ENCODE measurements around the gene CDK5R2. TPM values are rescaled to one million over a fixed set of nuclear protein-coding genes. Genes with fewer than 3 reads are reported as not detected.
A peak's percentile ranks its signal among the peaks of the same experiment; 100 is the strongest.

Gene CDK5R2
- total and polyA plus RNA-seq, 2 of the 13 experiments (the other 11 are each of a cell fraction or from before 2014, with no cell fraction given): not detected

DNA sequence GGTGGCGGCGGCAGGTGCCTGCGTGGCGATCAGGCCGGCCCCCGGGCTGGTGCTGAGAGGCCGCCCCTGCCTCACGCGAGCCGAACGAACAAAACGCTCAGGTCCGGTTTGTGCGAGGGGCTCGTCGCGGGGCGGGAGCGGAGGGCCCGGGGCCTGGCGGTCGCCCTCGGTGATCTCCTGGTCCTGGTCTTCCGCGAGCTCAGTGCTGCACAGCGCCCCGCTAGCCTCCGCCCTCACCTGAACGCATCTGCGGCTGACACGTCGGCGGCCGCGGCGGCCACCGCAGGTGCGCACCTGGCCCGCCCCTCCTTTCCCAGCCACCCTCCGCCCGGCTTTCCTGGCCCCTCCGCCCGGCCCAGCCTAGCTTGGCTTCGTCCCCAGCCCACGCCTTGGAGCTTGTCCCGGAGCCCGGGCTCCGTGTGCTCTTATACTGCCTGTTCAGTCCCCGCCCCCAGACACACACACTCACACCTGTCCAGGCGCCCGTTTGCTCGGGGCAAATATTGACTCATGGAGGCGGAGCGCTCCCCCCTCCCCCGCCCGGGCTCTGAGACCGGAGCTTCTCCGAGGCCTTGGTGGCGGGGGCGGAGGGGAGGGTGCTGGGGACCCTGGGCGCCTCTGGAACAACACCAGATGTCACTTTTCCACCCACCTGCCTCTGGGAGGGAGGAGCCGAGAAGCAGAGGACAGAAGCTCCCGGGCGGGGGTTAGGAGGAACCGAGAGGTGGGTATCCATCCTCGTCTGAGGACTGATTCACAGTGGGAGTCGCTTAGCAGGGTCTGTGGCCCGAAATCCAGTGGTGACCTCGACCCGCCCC lies 42.3 kb downstream of the CDK5R2 start (continued):
- TF ChIP-seq ARID5B (CRISPR knock-in tag; IDR thresholded peaks at IDR 0.05) (peak; percentile 90), YEATS2 (CRISPR knock-in tag; IDR thresholded peaks at IDR 0.05; ENCODE audit: borderline replicate concordance) (no peak), ZNF33A (CRISPR knock-in tag; IDR thresholded peaks at IDR 0.05; ENCODE audit: borderline replicate concordance) (0 out of 2 replicates have a peak, but pooled peaks have one; percentile 81), SIN3B (IDR thresholded peaks at IDR 0.05; ENCODE audit: low read length) (no peak), AKNA (CRISPR knock-in tag; IDR thresholded peaks at IDR 0.05; ENCODE audit: borderline replicate concordance) (no peak), ZNF766 (CRISPR knock-in tag; IDR thresholded peaks at IDR 0.05; ENCODE audit: borderline replicate concordance) (no peak), ZSCAN30 (CRISPR knock-in tag; IDR thresholded peaks at IDR 0.05) (no peak), CREBL2 (CRISPR knock-in tag; IDR thresholded peaks at IDR 0.05; ENCODE audit: borderline replicate concordance) (no peak; the same call in 1 of the 2 replicates), RFXAP (CRISPR knock-in tag; IDR thresholded peaks at IDR 0.05; ENCODE audit: borderline replicate concordance) (peak; percentile 52; the same call in 1 of the 2 replicates), GATAD1 (CRISPR knock-in tag; IDR thresholded peaks at IDR 0.05) (0 out of 2 replicates have a peak, but pooled peaks have one; percentile 27), ZNF747 (CRISPR knock-in tag; IDR thresholded peaks at IDR 0.05; ENCODE audit: borderline replicate concordance) (peak; percentile 81; the same call in 1 of the 2 replicates), REPIN1 (CRISPR knock-in tag; IDR thresholded peaks at IDR 0.05; ENCODE audit: borderline replicate concordance, low read depth) (peak; percentile 42; the same call in 1 of the 2 replicates), ELF3 (CRISPR knock-in tag; IDR thresholded peaks at IDR 0.05) (0 out of 2 replicates have a peak, but pooled peaks have one; percentile 39), ZNF816 (CRISPR knock-in tag; IDR thresholded peaks at IDR 0.05; ENCODE audit: borderline replicate concordance) (peak; percentile 92; the same call in 1 of the 2 replicates), ZNF670 (CRISPR knock-in tag; IDR thresholded peaks at IDR 0.05; ENCODE audit: borderline replicate concordance) (peak; percentile 83; the same call in 1 of the 2 replicates), CCAR2 (optimal IDR thresholded peaks at IDR 0.05; ENCODE audit: low read depth, low read length) (no peak), MAFG (CRISPR knock-in tag; IDR thresholded peaks at IDR 0.05) (no peak), ZNF24 (IDR thresholded peaks at IDR 0.05) (no peak)
